Endothelial cell (in vitro differentiated cells): Measurements from ENCODE around the gene PPFIBP2. TPM values are rescaled to one million over a fixed set of nuclear protein-coding genes. Genes with fewer than 3 reads are reported as not detected.
"Not testable (repeated sequence)": the region's sequence is repeated elsewhere in the genome, so short reads cannot be mapped to it uniquely, and the experiment has no call there.

Source experiments
- DNase-seq: peaks from one replicate; pipeline ENCODE4 v3.0.0; 2021; ENCODE audit warnings: low spot score
- H3K27ac Mint-ChIP-seq: one replicate; pipeline ENCODE4 v1.8.0; 2021; ENCODE audit warnings: mixed read lengths, inconsistent platforms; ENCODE audit not compliant: unreplicated experiment
- H3K27me3 Mint-ChIP-seq: one replicate; pipeline ENCODE4 v1.8.0; 2021; ENCODE audit warnings: mild to moderate bottlenecking, moderate library complexity, mixed read lengths, inconsistent platforms; ENCODE audit not compliant: unreplicated experiment
- H3K36me3 Mint-ChIP-seq: one replicate; pipeline ENCODE4 v1.8.0; 2021; ENCODE audit warnings: mild to moderate bottlenecking, low read depth, mixed read lengths, inconsistent platforms; ENCODE audit not compliant: unreplicated experiment
- H3K4me1 Mint-ChIP-seq: one replicate; pipeline ENCODE4 v1.8.0; 2021; ENCODE audit warnings: mild to moderate bottlenecking, mixed read lengths, inconsistent platforms; ENCODE audit not compliant: unreplicated experiment
- H3K4me3 Mint-ChIP-seq: one replicate; pipeline ENCODE4 v1.8.0; 2021; ENCODE audit warnings: mild to moderate bottlenecking, mixed read lengths, inconsistent platforms; ENCODE audit not compliant: unreplicated experiment
- H3K9me3 Mint-ChIP-seq: one replicate; pipeline ENCODE4 v1.8.0; 2021; ENCODE audit warnings: mixed read lengths, inconsistent platforms; ENCODE audit not compliant: unreplicated experiment
- CTCF ChIP-seq: fragments of 200-600 bp; sonication (generic); IDR thresholded peaks from one replicate; pipeline ENCODE4 v1.5.0; 2021; ENCODE audit warnings: antibody characterized with exemption; ENCODE audit not compliant: unreplicated experiment
- total RNA-seq: library from RNA; stranded (reverse); fragmentation: NEBNext Ultra II Directional; extraction: Animal tissue kit (Norgen Biotek cat#: 25700); gene quantifications from one replicate; pipeline ENCODE4 v1.2.1, GENCODE V29; 2021; ENCODE audit not compliant: unreplicated experiment

Gene PPFIBP2
- total RNA-seq, 1 donor from 2014 or later = 7.3 TPM

GRCh38 chr11:7512525-7513233 lies 1.1 kb upstream of the PPFIBP2 start:
- Mint-ChIP-seq H3K27ac (no peak overlapping the region), H3K4me1 (peaks cover 13% of the 10 kb centered on the region), H3K9me3 (no peaks in the 10 kb centered on the region), H3K27me3 (peaks cover 11% of the 10 kb centered on the region), H3K4me3 (peak overlapping the region; percentile 93), H3K36me3 (no peaks in the 10 kb centered on the region)
- TF ChIP-seq CTCF = no peak
- peak; percentile 14 for DNase-seq

GRCh38 chr11:7514099-7514591 lies 346 bp downstream of the PPFIBP2 start:
- Mint-ChIP-seq H3K27me3 (peaks cover 15% of the 10 kb centered on the region), H3K9me3 (no peaks in the 10 kb centered on the region), H3K4me3 (no peak overlapping the region), H3K4me1 (peaks cover 13% of the 10 kb centered on the region), H3K36me3 (no peaks in the 10 kb centered on the region), H3K27ac (no peak overlapping the region)
- DNase-seq = peak; percentile 9
- no peak for TF ChIP-seq CTCF

GRCh38 chr11:7515447-7515886 lies 1.7 kb downstream of the PPFIBP2 start:
- H3K27me3 Mint-ChIP-seq = peaks cover 18% of the 10 kb centered on the region
- peaks cover 13% of the 10 kb centered on the region for H3K4me1 Mint-ChIP-seq
- no peak overlapping the region for H3K4me3 Mint-ChIP-seq
- no peak for DNase-seq
- no peak overlapping the region for H3K27ac Mint-ChIP-seq
- H3K36me3 Mint-ChIP-seq = no peaks in the 10 kb centered on the region
- TF ChIP-seq CTCF = no peak
- H3K9me3 Mint-ChIP-seq = no peaks in the 10 kb centered on the region

- no peaks in the 10 kb centered on the region for H3K9me3 Mint-ChIP-seq
- H3K27me3 Mint-ChIP-seq = peaks cover 16% of the 10 kb centered on the region
- no peak for TF ChIP-seq CTCF
- H3K4me1 Mint-ChIP-seq = peaks cover 13% of the 10 kb centered on the region
- no peaks in the 10 kb centered on the region for H3K36me3 Mint-ChIP-seq
- H3K4me3 Mint-ChIP-seq = no peak overlapping the region
- no peak overlapping the region for H3K27ac Mint-ChIP-seq
- DNase-seq = no peak
Measured at GRCh38 chr11:7516475-7516874, 2.7 kb downstream of the PPFIBP2 start.

GRCh38 chr11:7517743-7518142 lies 3.9 kb downstream of the PPFIBP2 start:
- not testable (repeated sequence) for H3K4me1 Mint-ChIP-seq, H3K27ac Mint-ChIP-seq, H3K9me3 Mint-ChIP-seq, H3K36me3 Mint-ChIP-seq, H3K4me3 Mint-ChIP-seq, DNase-seq
- H3K27me3 Mint-ChIP-seq = peaks cover 16% of the 10 kb centered on the region
